ENCODE data around the gene HYLS1.

Gene HYLS1

GRCh38 chr11:125932301-125932700 lies 44.8 kb downstream of the HYLS1 start:
- no peak for DNase-seq (ENCODE audit: low spot score)

GRCh38 chr11:125933030-125933813 lies 45.8 kb downstream of the HYLS1 start:
- DNase-seq (ENCODE audit: low spot score): no peak

GRCh38 chr11:125934473-125934872 lies 47.0 kb downstream of the HYLS1 start:
- DNase-seq (ENCODE audit: low spot score): no peak

GRCh38 chr11:125935056-125935455 lies 47.6 kb downstream of the HYLS1 start:
- no peak for DNase-seq (ENCODE audit: low spot score)

- peak; percentile 40 for DNase-seq (ENCODE audit: low spot score)
These were observed 48.2 kb downstream of the HYLS1 start for GRCh38 chr11:125935618-125936199.

GRCh38 chr11:125938418-125938817 lies 51.0 kb downstream of the HYLS1 start:
- DNase-seq (ENCODE audit: low spot score): no peak

- DNase-seq (ENCODE audit: low spot score): no peak
These were observed 51.6 kb downstream of the HYLS1 start for GRCh38 chr11:125939081-125939521.

GRCh38 chr11:125940145-125940544 lies 52.7 kb downstream of the HYLS1 start:
- no peak for DNase-seq (ENCODE audit: low spot score)

GRCh38 chr11:125941267-125941618 lies 53.8 kb downstream of the HYLS1 start:
- DNase-seq (ENCODE audit: low spot score): no peak

GRCh38 chr11:125941619-125942611 lies 54.4 kb downstream of the HYLS1 start:
- peak; percentile 55 for DNase-seq (ENCODE audit: low spot score)

- DNase-seq (ENCODE audit: low spot score): no peak
These were observed 55.4 kb downstream of the HYLS1 start for GRCh38 chr11:125942771-125943428.

- no peak for DNase-seq (ENCODE audit: low spot score)
These were observed 56.3 kb downstream of the HYLS1 start for GRCh38 chr11:125943661-125944349.

GRCh38 chr11:125944350-125945010 lies 57.0 kb downstream of the HYLS1 start:
- no peak for DNase-seq (ENCODE audit: low spot score)

- no peak for DNase-seq (ENCODE audit: low spot score)
These were observed 57.7 kb downstream of the HYLS1 start for GRCh38 chr11:125945011-125945796.

- DNase-seq (ENCODE audit: low spot score): no peak
These were observed 58.5 kb downstream of the HYLS1 start, which contains the start of gene VSIG10L2 for GRCh38 chr11:125945797-125946520. TSS of gene VSIG10L2 (plus strand) at chr11:125946044. CDS start at chr11:125946056, 12 bp downstream.

- no peak for DNase-seq (ENCODE audit: low spot score)
These were observed 59.4 kb downstream of the HYLS1 start for GRCh38 chr11:125946712-125947418.

- DNase-seq (ENCODE audit: low spot score): no peak
These were observed 60.2 kb downstream of the HYLS1 start for GRCh38 chr11:125947419-125948277.
